Small intestine (tissue), 7 donors: Measurements from ENCODE around the gene CUTC. TPM values are rescaled to one million over a fixed set of nuclear protein-coding genes. Genes with fewer than 3 reads are reported as not detected.
A peak's percentile ranks its signal among the peaks of the same experiment; 100 is the strongest.

Source experiments
- DNase-seq, 2 donors: peaks; one replicate each; pipeline versions ENCODE4 v3.0.0 to v3.0.0-alpha.2; 2013
- FAIRE-seq: peaks from 2 replicates; lab custom pipeline; 2012; peaks lifted over from hg19 to GRCh38; lab: Jason Lieb, UNC
- H3K27ac ChIP-seq, 3 donors: one replicate each; pipeline ENCODE4 v1.5.1; 2013; ENCODE audit warnings: low read length in 2 of 3, mild to moderate bottlenecking in 2 of 3, control low read depth in 1 of 3, inconsistent platforms in 1 of 3, low read depth in 1 of 3, moderate library complexity in 1 of 3
- H3K27me3 ChIP-seq, 3 donors: one replicate each; pipeline ENCODE4 v1.6.1; 2013; ENCODE audit warnings: low read length in 3 of 3, inconsistent platforms in 1 of 3; ENCODE audit not compliant: control insufficient read depth in 3 of 3, insufficient read depth in 3 of 3
- H3K36me3 ChIP-seq, 3 donors: one replicate each; pipeline ENCODE4 v1.6.1; 2013; ENCODE audit warnings: low read length in 3 of 3, inconsistent platforms in 1 of 3, low read depth in 1 of 3, mild to moderate bottlenecking in 1 of 3, moderate library complexity in 1 of 3; ENCODE audit not compliant: control insufficient read depth in 3 of 3, insufficient read depth in 2 of 3
- H3K4me1 ChIP-seq, 3 donors: one replicate each; pipeline ENCODE4 v1.6.1; 2013; ENCODE audit warnings: low read length in 2 of 3, inconsistent platforms in 1 of 3, low read depth in 1 of 3, mild to moderate bottlenecking in 1 of 3, moderate library complexity in 1 of 3; ENCODE audit not compliant: control insufficient read depth in 3 of 3, insufficient read depth in 2 of 3
- H3K4me3 ChIP-seq, 3 donors: one replicate each; pipeline ENCODE4 v1.5.1; 2013; ENCODE audit warnings: low read length in 3 of 3, control low read depth in 1 of 3, inconsistent platforms in 1 of 3, low read depth in 1 of 3, mild to moderate bottlenecking in 1 of 3, moderate library complexity in 1 of 3
- H3K9me3 ChIP-seq, 2 donors: one replicate each; pipeline ENCODE4 v1.6.1; 2013; ENCODE audit warnings: low read depth in 1 of 2, low read length in 1 of 2; ENCODE audit not compliant: control insufficient read depth in 2 of 2, insufficient read depth in 1 of 2
- WGBS, 3 donors: extraction: QIAGEN DNeasy Blood & Tissue Kit; methylation state at CpG; one replicate each; pipeline ENCODE4 v1.1.7; 2013; 5-methylcytosine and 5-hydroxymethylcytosine counted together
- polyA plus RNA-seq, 4 donors: library from polyadenylated mRNA; stranded (reverse) in 3 of 4; unstranded in 1 of 4; fragments of 200-250 nt in 3 of 4; fragments of 120-200 nt in 1 of 4; gene quantifications; one replicate each; pipeline versions ENCODE4 v1.2.1 to v1.2.3, GENCODE V29; 2013
- donor health status: healthy with polysubstance abuse.
- donor health status: control.
- donor health status: control.
- donor health status: Bipolar disorder and iron deficiency.
- donor health status: healthy.

The CUTC gene
- polyA plus RNA-seq, 4 donors = 21.1 to 24.3 (median 21.6) TPM

GRCh38 chr10:99788598-99789256 lies 56.7 kb downstream of the CUTC start:
- Histone ChIP-seq H3K9me3 (no peaks in the 10 kb centered on the region), H3K4me1 (peaks cover 0 to 14% (median 5%) of the 10 kb centered on the region in 3 donors), H3K27me3 (no peaks in the 10 kb centered on the region), H3K36me3 (peaks cover 0 to 23% (median 2%) of the 10 kb centered on the region in 3 donors), H3K4me3 (no peak overlapping the region), H3K27ac (peak overlapping the region in 1 of 3 donors; percentile 55)
- DNase-seq (no peak), FAIRE-seq (no peak)
- 68 to 91% (median 79%) methylated on average over 6 of the region's 6 CpGs for WGBS, 3 donors

DNA sequence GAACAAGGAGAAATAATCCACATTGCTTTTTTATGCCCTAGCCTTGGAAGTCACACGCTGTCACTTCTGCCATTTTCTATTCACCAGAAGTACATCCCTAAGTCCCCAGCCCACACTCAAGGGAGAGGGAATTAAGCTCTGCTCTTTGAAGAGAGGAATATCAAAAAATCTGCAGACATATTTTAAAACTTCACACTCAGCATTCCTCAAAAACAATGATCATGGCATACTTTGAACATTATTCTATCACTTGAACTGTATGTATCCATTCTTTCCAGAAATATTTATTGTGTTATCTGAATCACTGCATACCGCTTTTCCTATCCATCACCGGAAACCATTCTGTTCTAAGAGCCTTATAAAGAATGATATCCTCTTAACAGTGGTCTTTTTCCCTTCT lies 59.8 kb downstream of the CUTC start:
- no peak overlapping the region for H3K4me3 ChIP-seq
- no peaks in the 10 kb centered on the region for H3K4me1 ChIP-seq
- WGBS, 3 donors = 89 to 96% (median 96%) methylated on average over 3 of the region's 3 CpGs
- peaks cover 0 to 31% (median 2%) of the 10 kb centered on the region in 3 donors for H3K36me3 ChIP-seq
- FAIRE-seq = no peak
- DNase-seq = no peak
- no peaks in the 10 kb centered on the region for H3K9me3 ChIP-seq
- H3K27ac ChIP-seq = no peak overlapping the region
- no peaks in the 10 kb centered on the region for H3K27me3 ChIP-seq

- DNase-seq = no peak
- Histone ChIP-seq H3K9me3 (no peaks in the 10 kb centered on the region), H3K4me3 (no peak overlapping the region), H3K27me3 (no peaks in the 10 kb centered on the region), H3K27ac (no peak overlapping the region), H3K4me1 (no peaks in the 10 kb centered on the region), H3K36me3 (peaks cover 0 to 42% (median 9%) of the 10 kb centered on the region in 3 donors)
- FAIRE-seq = no peak
- WGBS, 3 donors = 82 to 91% (median 88%) methylated on average over 4 of the region's 4 CpGs
These were observed 61.8 kb downstream of the CUTC start for GRCh38 chr10:99793819-99794218.

GRCh38 chr10:99796928-99797327 lies 64.9 kb downstream of the CUTC start:
- Histone ChIP-seq H3K27me3 (no peaks in the 10 kb centered on the region), H3K36me3 (peaks cover 0 to 59% (median 7%) of the 10 kb centered on the region in 3 donors), H3K9me3 (no peaks in the 10 kb centered on the region), H3K27ac (no peak overlapping the region), H3K4me3 (no peak overlapping the region), H3K4me1 (no peaks in the 10 kb centered on the region)
- no peak for FAIRE-seq
- WGBS, 3 donors = 91 to 95% (median 94%) methylated on average over 6 of the region's 6 CpGs
- DNase-seq = no peak

GRCh38 chr10:99798031-99798430 lies 66.0 kb downstream of the CUTC start:
- Histone ChIP-seq H3K4me1 (no peaks in the 10 kb centered on the region), H3K27ac (no peak overlapping the region), H3K9me3 (no peaks in the 10 kb centered on the region), H3K27me3 (no peaks in the 10 kb centered on the region), H3K36me3 (peaks cover 0 to 59% (median 7%) of the 10 kb centered on the region in 3 donors), H3K4me3 (no peak overlapping the region)
- WGBS, 3 donors = 89 to 92% (median 92%) methylated on average over 4 of the region's 4 CpGs
- FAIRE-seq (no peak), DNase-seq (no peak)

DNA sequence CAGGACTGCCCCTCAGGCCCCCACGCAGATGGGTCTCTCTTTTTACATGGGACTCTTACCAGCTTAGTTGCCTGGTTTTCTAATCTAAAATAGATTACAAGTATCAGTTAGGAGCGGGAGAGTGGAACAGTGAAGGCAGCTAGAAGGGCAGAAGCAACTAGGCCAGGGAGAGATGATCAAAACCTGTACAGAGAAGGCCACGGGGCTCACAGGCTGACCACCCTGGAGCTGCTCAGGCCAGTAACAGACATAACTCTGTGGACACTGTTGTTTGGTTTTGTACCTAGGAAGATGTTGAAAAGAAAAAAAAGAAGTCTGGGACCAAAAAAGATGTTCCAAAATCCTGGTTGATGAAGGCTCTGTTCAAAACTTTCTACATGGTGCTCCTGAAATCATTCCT lies 66.9 kb downstream of the CUTC start:
- WGBS, 3 donors = 81 to 88% (median 87%) methylated on average over 3 of the region's 3 CpGs
- Histone ChIP-seq H3K27me3 (no peaks in the 10 kb centered on the region), H3K4me1 (no peaks in the 10 kb centered on the region), H3K4me3 (no peak overlapping the region), H3K9me3 (no peaks in the 10 kb centered on the region), H3K27ac (no peak overlapping the region), H3K36me3 (peaks cover 0 to 57% (median 7%) of the 10 kb centered on the region in 3 donors)
- no peak for DNase-seq
- no peak for FAIRE-seq

GRCh38 chr10:99799613-99800012 lies 67.6 kb downstream of the CUTC start:
- 88 to 91% (median 90%) methylated on average over 4 of the region's 4 CpGs for WGBS, 3 donors
- Histone ChIP-seq H3K27me3 (no peaks in the 10 kb centered on the region), H3K4me3 (no peak overlapping the region), H3K27ac (no peak overlapping the region), H3K4me1 (no peaks in the 10 kb centered on the region), H3K9me3 (no peaks in the 10 kb centered on the region), H3K36me3 (peaks cover 0 to 59% (median 7%) of the 10 kb centered on the region in 3 donors)
- no peak for DNase-seq
- no peak for FAIRE-seq

- H3K36me3 ChIP-seq = peaks cover 2 to 43% (median 2%) of the 10 kb centered on the region in 3 donors
- WGBS, 3 donors = 89 to 97% (median 97%) methylated on average over 3 of the region's 3 CpGs
These were observed 72.4 kb downstream of the CUTC start for GRCh38 chr10:99804471-99804870.

GRCh38 chr10:99805190-99805589 lies 73.2 kb downstream of the CUTC start:
- H3K9me3 ChIP-seq = no peaks in the 10 kb centered on the region
- no peak overlapping the region for H3K27ac ChIP-seq
- H3K4me1 ChIP-seq = no peaks in the 10 kb centered on the region
- no peak overlapping the region for H3K4me3 ChIP-seq
- 86 to 96% (median 92%) methylated on average over 5 of the region's 5 CpGs for WGBS, 3 donors
- FAIRE-seq = no peak
- DNase-seq = no peak
- peaks cover 2 to 42% (median 2%) of the 10 kb centered on the region in 3 donors for H3K36me3 ChIP-seq
- H3K27me3 ChIP-seq = no peaks in the 10 kb centered on the region

More at GRCh38 chr10:99804471-99804870, 72.4 kb downstream of the CUTC start:
- no peak overlapping the region for H3K4me3 ChIP-seq
- H3K9me3 ChIP-seq = no peaks in the 10 kb centered on the region
- no peaks in the 10 kb centered on the region for H3K27me3 ChIP-seq
- FAIRE-seq (no peak), DNase-seq (no peak)
- no peaks in the 10 kb centered on the region for H3K4me1 ChIP-seq
- no peak overlapping the region for H3K27ac ChIP-seq
